ENCODE results near the gene HPGDS. TPM values are rescaled to one million over a fixed set of nuclear protein-coding genes. Genes with fewer than 3 reads are reported as not detected.
"Not testable (repeated sequence)": the region's sequence is repeated elsewhere in the genome, so short reads cannot be mapped to it uniquely, and the experiment has no call there.

The HPGDS gene
- total RNA-seq, 2 experiments from 2014 or later: not detected

DNA sequence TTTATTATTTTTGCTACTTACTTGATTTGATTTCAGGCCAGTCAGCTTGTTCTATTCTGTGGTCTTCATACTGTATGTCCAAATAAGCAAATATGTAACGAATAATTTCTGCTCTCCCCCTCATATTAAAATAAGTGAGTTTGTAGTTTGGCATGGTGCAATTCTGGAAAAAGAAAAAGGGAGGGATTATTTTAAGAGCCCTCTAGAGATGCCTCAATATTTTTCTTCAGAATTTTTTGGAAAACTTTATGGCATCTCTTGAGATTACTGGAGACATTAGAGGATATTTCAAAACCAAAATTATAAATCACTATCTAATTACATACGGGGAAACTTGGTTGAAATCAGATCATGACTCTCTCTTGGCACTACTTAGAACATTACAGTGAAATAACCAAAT, 8.2 kb downstream of the HPGDS start:
- POLR2A ChIA-PET: no interaction called here
- CTCF ChIA-PET: interaction anchor here (1.0 kb wide), 1 partner anchor 9 kb away, joined by 3 read pairs; no protein-coding TSS in a partner anchor

DNA sequence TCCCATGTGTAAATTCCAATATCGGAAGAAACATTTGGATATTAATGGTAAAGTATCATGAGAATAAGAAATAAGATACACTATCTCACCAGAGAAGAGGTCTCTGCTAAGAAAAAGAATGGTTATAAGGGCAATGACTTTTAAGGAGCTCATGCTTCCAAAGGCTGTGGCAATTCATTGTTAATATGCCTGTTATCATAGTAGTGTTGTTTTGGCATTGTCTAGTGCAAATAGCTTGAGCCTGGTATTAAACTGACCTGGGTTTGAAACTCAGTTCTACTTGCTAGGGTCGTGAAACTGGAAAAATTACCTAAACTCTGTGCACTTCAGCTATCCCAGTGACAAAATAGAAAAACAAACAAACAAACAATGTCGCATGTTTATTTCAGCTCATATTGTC, 8.8 kb downstream of the HPGDS start:
- ChIA-PET POLR2A (no interaction called here), CTCF (interaction anchor here (1.0 kb wide), 1 partner anchor 8 kb away, joined by 3 read pairs; no protein-coding TSS in a partner anchor)

DNA sequence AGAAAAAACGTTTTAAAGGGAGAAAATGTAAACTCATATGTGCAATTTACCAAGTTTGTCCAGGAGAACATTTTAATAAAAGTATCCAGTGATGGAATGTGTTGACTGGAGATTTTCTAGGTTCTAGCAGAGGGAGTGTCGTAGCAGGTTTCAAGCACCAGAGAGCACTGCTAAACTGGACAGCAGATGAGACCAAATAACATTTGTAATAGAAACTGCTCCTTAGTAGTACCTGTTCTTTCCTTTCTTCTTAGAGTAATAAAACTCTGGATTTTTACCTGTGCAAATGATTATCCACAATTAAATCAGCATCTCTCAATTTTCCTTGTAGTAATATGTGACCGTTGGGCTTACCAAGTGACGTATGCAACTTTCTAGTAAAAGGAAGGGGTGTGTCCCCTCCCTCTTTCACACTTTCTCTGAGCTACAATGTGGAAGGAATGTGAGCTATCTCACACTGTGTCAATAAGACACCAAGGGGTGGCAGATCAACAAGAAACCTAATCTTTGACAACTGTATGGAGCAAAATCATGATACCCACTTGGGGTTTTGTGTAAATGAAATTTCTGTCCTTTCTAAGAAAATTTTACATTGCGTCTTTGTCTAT, 9.5 kb downstream of the HPGDS start:
- ChIA-PET CTCF (no interaction called here), POLR2A (no interaction called here)

DNA sequence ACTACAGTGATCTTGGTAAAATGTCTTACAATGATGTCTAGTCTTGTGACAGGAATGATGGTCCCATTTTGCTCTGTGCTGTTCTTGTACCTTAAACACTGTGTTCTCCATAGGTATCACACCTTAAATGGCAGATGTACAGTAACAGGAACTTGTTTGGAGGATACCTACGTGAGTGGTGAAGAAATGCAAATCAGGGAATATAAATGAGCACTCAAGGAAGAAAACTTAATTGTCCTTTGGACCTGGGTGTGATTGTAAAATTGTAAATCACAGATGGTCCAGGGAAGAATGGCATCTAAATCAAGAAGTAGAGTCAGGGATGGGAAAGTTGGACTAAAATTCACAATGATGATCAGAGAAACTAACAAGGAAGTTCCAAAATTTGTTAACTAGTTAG, 12.7 kb downstream of the HPGDS start:
- ChIA-PET POLR2A (interaction anchor here (0.7 kb wide), 1 partner anchor 413 kb away, joined by 3 read pairs; no protein-coding TSS in a partner anchor), CTCF (no interaction called here)

DNA sequence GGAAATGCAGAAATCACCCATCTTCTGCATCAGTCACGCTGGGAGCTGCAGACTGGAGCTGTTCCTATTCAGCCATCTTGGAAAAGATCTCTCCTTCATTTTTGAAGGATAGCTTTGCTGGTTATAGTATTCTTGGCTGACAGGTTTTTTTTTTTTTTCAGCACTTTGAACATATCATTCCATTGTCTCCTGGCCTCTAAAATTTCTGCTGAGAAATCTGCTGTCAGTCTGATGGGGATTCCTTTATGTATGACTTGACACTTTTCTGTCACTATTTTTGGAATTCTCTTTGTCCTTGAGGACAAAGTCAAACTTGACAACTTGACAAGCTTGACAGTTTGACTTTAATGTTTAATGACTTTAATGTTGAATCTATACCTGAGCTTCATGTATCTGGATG, 16.8 kb downstream of the HPGDS start:
- CTCF ChIA-PET: interaction anchor here (0.9 kb wide), 1 partner anchor 8 kb away, joined by 3 read pairs; no protein-coding TSS in a partner anchor
- POLR2A ChIA-PET: no interaction called here

DNA sequence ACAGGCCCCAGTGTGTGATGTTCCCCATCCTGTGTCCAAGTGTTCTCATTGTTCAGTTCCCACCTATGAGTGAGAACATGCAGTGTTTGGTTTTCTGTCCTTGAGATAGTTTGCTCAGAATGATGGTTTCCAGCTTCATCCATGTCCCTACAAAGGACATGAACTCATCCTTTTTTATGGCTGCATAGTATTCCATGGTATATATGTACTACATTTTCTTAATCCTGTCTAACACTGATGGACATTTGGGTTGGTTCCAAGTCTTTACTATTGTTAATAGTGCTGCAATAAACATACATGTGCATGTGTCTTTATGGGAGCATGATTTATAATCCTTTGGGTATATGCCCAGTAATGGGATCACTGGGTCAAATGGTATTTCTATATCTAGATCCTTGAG, 22.7 kb downstream of the HPGDS start:
- POLR2A ChIA-PET, CTCF ChIA-PET: not testable (repeated sequence)

DNA sequence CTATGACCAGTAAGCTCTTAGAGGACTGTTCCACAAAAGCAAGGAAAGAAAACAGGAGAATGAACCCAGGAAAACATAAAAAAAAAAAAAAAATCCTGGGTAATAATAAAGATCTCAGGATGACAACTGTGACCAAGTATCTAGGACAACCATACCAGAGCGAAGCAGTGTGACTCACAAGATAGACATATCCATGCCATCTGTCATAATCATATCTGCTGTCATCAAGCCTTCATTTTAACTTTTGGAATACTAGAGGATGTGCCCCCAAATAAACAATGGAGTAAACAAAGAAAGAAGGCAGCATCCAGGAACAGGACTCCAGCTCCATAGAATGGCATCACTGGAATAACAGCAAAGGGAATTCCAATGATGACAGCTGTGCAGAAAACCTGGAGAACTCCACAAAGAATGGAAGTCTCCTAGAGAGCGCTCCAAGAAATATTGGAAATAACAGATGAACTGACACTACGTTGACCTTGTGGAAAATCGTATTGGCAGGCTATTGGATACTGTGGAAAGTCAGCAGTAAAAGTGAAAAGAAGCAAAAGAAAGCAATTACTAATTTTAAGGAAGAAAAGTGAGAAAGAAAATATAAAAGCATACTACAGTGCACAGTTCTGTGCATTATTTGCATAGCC, 35.3 kb downstream of the HPGDS start:
- POLR2A ChIA-PET: no interaction called here
- CTCF ChIA-PET: no interaction called here

DNA sequence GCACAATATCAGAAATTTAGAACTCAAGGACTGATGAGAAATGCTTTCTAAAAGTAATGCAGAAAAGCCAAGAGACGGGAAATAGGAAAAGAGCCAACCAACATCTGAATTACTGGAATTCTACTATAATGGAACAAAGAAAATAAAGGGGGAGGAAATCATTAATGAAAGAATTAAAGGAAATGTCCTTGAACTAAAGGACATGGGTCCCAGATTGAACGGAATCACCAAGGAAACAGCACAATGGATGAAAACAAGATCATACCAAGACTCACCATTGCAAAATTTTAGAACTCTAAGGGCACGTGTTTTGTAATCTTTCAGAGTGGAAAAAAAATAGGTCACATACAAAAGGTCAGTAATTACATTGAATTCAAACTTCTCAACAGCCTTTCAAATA, 35.9 kb downstream of the HPGDS start:
- ChIA-PET POLR2A (no interaction called here), CTCF (no interaction called here)

DNA sequence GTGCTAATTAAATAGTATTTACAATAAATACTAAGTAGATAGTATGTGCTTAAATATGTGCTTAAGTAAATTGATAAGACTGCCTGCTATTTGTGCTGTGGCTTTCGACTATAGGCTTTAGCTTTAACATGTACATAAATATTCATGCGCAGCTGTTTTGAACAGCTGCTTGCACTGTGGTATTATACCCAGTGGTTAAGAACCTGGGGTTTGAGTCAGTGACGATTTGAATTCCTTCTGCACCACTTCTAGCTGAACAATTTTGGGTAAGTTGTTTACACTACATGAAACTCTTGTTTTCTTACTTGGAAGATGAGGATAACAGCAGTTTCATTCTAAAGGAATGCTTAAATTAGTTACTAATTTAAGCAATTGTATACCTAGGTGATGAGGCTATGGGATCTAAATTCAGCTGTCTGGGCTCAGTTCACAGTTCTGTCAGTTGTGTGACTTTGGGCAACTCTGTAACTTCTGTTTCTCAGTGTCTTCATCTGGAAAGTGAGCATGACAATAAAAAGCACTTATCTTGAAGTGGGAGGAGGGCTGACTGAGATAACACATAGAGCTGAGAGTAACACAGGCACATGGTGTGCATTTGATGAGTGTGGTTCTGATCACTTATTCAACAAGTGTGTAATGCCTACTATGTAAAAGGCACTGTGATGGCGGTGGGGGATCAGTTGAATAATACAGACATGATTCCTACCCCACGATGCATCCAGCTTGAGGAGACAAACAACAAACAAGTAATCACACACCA, 37.0 kb downstream of the HPGDS start:
- CTCF ChIA-PET: interaction anchor here (1.6 kb wide), 1 partner anchor 85 kb away, joined by 3 read pairs; no protein-coding TSS in a partner anchor
- POLR2A ChIA-PET: no interaction called here

DNA sequence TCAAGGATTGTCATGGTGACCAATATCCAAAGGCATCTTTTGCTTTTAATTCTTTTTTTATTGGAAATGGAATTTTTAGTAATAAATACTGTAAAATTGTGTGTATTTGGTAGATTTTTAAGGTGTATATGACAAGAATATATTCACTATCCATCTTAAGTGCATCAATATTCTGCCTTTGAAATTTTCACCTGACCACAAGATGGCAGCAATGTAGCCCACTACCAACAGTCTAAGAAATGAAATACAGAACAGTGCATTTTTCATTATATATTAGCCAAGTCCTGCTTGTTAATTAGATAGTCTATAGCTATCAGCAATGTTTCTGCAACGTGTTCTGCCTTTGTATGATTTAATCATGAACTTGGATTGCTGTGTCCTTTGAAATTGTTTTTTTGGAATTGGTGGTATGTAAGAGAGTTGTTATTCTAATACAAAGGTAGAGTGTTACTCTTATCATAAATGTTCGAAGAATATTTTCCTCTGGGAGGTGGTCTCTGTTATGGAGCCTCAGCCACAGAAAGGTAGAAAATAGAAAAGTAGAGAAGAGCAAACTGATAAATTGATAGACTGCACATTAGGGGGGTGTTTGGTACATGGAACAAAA, 38.2 kb downstream of the HPGDS start:
- POLR2A ChIA-PET: no interaction called here
- CTCF ChIA-PET: no interaction called here

DNA sequence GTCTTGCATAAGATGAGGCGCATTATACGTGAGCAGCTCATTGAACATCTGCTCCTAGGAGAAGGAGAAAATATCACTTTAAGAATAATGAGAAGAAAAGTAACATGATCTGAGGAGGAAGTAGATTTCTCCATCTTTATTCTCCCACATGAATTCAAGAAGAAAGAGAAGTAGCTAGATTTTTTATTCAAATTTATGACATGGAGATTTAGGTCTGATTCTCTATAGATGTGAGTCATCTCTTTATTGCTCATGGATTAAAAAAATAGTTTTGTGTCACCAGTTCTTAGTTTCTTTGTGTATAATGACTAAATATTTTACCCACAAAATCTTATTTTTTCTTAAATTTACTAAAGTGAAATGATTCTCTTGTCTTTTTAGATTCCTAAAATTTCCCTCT, 40.4 kb downstream of the HPGDS start:
- CTCF ChIA-PET: no interaction called here
- POLR2A ChIA-PET: no interaction called here

DNA sequence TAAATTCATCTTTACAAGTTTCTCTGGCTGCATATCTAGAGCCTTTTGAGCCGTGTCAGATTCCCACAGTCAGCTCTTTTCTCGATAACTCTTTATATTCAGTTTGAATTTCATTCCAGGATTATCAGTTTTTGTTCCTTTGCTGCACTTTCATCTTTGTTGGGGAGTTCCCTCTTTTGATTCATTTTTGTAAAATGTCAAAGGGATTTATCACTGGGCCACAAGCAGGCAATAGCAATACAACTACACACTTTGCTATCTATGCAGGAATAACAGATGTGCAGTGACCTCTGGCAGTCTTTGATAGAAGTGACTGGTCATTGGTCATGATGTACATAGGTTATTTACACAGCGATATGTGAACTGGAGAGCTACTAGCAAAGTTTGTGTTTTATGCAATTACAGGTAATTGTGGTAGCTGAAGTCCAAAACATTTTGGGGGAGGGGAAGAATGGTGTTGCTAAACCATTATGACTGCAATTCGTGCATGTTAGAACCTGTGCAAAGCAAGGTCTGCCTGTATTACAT, 43.8 kb downstream of the HPGDS start:
- POLR2A ChIA-PET: no interaction called here
- CTCF ChIA-PET: no interaction called here

DNA sequence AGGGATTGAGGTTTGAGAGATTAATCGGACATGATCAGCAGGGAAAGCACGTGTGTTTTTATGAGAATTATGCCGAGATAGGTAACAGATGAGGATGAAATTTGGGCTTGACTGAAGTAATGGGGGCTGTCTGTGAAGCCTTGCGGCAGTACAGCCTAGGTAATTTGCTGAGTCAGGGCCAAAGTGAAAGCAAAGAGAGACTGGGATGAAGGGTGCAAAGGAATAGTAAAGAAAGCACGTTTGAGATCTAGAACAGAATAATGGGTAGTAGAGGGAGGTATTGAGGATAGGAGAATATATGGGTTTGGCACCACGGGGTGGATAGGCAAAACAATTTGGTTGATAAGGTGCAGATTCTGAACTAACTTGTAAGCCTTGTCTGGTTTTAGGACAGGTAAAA, 47.2 kb downstream of the HPGDS start:
- POLR2A ChIA-PET, CTCF ChIA-PET: not testable (repeated sequence)

DNA sequence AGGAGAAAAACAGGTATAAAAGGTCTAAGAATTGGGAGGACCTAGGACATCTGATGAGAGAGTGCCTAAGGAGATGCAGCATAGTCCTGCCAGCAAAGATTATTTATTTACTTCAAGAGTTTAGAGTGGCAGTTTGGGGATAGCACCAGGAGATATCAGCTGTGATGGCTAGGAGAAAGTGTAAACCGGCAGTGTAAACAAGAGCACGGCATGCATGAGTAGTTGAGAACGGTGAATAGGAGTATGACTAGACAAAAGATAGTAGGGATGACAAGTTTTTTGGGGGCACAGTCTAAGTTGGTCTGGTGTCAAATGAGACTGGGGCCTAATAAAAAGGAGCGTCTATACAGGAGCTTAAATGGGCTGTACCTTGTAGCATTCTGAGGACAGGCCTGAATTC, 48.7 kb downstream of the HPGDS start:
- CTCF ChIA-PET, POLR2A ChIA-PET: not testable (repeated sequence)

DNA sequence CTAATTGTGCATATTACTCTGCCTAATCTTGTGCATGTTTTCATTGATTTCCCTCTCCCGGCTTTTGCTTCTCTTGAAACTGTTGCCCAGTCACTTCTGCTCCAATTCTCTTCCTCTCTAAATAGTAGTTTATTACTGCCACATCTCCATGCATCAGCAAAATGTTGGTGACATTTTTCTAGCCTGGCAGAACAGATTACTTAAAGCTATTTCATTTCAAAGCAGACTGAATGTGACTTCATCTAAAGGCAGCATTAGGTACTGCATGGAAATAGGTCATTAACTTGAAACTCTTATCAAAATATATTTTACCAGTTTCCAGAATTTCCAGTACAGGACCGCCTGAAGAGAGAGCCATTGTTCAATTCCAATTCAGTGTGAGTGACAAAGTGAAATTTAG, 52.4 kb downstream of the HPGDS start:
- CTCF ChIA-PET: no interaction called here
- POLR2A ChIA-PET: no interaction called here

DNA sequence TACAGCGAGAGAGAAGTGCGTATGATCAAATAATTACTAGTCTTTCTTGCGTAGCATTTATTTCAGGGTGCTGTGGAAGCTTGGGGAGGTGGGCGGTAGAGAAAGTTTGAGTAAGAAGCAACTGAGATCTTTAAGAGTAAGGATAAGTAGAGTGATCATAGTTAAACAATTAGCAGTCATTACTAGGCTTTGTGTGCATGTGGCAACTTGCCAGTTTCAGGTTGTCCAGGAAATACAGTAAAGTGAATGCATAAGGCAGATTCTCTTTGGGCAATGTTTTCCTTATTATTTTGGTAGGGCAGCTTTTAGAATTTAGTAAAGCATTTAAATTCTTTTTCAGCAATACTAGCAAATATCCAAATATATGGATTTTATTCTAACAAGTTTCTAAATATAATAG, 57.0 kb downstream of the HPGDS start:
- ChIA-PET POLR2A (no interaction called here), CTCF (no interaction called here)

DNA sequence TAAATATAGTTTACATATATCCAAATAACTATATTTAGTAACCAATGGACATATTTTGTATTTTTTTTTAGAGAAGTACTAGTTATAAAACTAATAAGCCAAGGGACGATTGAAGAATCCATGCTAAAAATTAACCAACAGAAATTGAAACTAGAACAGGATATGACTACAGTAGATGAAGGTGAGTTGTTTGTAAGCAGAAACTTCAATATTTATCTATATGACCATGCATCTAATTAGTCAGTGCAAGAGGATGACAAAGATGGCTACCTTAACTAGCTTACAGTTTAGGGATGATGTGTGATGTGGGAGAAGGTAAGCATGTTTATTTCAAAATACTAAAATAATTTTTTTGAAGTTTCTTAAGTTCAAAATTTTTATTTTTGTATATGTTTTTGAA, 57.7 kb downstream of the HPGDS start:
- CTCF ChIA-PET: no interaction called here

DNA sequence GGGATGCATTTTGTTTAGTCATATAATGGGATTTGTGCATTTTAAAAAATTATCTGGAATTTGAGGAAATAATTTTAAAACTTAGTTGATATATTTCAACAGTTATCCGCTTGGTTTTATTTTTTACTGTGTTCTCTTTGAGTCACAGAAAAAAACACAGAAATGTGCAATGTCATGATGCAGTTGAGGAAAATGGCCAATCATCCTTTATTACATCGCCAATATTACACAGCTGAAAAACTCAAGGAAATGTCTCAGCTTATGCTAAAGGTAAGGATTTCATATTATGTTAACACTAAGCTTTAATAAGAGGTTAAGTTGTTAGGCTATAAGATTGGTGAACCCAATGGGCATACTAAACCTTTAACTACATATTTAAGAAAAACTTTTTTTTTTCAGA, 63.9 kb downstream of the HPGDS start:
- POLR2A ChIA-PET: no interaction called here
- CTCF ChIA-PET: no interaction called here

More for the DNA sequence above, 57.7 kb downstream of the HPGDS start:
- POLR2A ChIA-PET: no interaction called here

DNA sequence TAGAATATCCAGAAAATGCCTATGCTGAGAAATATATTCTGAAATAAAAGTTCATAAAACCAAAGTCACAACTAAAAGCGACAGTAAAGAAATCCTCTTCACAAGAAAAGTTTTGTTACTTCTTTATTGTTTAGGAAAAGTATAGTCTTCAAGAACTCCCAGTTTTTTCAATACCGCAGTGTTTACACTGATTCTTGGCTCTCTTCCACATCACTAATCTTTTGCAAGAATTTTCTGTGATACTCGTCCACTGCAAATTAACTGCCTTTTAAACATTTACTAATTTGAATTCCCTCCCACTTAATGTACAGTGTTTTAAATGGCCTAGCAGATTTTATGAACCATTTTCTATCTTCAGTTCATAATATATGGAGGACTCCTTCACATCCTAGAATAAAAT, 65.1 kb downstream of the HPGDS start:
- CTCF ChIA-PET: interaction anchor here (0.6 kb wide), 1 partner anchor 9 kb away, joined by 3 read pairs; no protein-coding TSS in a partner anchor
- POLR2A ChIA-PET: no interaction called here

DNA sequence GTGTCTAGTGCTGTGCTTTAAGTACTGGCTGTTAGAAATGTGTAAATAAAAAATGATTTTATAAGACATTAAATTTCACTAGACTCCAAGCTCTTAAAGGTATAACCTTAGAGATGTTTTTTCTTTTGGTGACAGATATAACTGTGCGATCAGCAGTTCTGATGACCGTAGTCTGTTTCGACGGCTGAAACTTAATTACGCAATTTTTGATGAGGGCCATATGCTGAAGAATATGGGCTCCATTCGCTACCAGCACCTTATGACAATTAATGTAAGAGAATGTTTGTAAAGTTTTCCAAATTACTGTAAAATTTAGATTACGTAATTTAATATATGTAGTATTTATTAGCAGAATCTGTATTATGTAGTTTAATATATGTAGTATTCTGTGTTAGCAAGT, 66.4 kb downstream of the HPGDS start:
- CTCF ChIA-PET: no interaction called here
- POLR2A ChIA-PET: no interaction called here

DNA sequence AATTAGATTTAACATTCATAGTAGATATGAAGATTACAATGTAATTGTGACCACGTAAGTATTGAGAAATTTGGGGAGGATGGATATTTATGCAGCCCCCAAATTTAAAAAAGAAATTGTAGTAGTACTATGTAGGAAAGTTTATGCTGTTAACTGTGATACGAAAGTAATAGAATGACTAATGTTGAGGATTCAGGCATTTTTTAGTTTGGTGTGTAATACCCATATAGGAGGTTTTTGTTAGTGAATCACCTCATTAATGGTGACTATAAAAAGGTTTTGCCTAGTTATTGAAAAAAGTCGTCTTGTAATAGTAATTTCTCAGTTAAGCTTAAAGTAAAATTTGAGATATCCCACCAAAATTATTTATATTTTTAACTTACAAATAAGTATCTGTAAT, 67.7 kb downstream of the HPGDS start:
- POLR2A ChIA-PET: no interaction called here

More for the DNA sequence above, 67.7 kb downstream of the HPGDS start:
- CTCF ChIA-PET: no interaction called here
